Measurements from ENCODE around the gene TTC5.

- TF ChIP-seq, protein P1, sequence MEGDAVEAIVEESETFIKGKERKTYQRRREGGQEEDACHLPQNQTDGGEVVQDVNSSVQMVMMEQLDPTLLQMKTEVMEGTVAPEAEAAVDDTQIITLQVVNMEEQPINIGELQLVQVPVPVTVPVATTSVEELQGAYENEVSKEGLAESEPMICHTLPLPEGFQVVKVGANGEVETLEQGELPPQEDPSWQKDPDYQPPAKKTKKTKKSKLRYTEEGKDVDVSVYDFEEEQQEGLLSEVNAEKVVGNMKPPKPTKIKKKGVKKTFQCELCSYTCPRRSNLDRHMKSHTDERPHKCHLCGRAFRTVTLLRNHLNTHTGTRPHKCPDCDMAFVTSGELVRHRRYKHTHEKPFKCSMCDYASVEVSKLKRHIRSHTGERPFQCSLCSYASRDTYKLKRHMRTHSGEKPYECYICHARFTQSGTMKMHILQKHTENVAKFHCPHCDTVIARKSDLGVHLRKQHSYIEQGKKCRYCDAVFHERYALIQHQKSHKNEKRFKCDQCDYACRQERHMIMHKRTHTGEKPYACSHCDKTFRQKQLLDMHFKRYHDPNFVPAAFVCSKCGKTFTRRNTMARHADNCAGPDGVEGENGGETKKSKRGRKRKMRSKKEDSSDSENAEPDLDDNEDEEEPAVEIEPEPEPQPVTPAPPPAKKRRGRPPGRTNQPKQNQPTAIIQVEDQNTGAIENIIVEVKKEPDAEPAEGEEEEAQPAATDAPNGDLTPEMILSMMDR (conservative IDR thresholded peaks at IDR 0.05; ENCODE audit: low read length) = no peak
- no peak for TF ChIP-seq EZH2phosphoT487 (IDR thresholded peaks at IDR 0.05; ENCODE audit: borderline replicate concordance)
These were observed 28.3 kb upstream of the TTC5 start for GRCh38 chr14:20334017-20334416.

Measured in Loucy (cell line).